ENCODE results near the gene CELSR1.

CELSR1 gene

DNA sequence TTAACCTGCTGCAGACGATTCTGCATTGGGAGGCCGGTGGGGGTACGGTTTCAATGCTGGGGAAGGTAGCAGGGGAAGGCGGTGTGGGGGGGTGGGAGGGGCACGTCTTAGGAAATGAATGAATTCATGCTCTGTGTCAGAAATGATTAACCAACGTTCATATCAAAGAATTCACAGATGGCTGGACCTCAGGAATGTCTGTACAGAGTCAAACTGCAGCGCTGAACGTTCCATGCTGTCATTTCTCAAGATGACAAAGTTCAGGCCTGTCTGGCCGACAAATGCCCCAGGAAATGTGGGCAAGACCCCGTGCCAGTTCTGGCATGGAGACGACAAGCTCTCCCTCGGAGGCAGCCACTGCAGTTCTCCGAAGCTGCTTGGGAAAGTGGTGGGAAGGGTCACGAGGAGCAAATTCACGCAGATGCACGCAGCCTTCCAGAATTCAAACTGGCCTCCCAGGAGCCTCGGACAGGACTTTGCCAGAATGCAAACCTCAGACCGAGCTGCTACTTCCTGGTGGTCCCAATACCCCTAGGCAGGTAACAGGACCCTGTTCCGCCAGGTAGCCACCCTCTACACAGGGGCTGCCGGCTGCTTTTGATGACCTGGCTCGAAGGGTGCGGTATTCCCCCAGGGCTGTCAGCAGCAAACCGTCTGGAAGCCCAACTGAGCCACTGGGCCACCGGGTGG lies 120.4 kb downstream of the CELSR1 start (continued):
- TF ChIP-seq, protein P1, sequence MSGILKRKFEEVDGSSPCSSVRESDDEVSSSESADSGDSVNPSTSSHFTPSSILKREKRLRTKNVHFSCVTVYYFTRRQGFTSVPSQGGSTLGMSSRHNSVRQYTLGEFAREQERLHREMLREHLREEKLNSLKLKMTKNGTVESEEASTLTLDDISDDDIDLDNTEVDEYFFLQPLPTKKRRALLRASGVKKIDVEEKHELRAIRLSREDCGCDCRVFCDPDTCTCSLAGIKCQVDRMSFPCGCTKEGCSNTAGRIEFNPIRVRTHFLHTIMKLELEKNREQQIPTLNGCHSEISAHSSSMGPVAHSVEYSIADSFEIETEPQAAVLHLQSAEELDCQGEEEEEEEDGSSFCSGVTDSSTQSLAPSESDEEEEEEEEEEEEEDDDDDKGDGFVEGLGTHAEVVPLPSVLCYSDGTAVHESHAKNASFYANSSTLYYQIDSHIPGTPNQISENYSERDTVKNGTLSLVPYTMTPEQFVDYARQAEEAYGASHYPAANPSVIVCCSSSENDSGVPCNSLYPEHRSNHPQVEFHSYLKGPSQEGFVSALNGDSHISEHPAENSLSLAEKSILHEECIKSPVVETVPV (CRISPR knock-in tag; IDR thresholded peaks at IDR 0.05): no peak

DNA sequence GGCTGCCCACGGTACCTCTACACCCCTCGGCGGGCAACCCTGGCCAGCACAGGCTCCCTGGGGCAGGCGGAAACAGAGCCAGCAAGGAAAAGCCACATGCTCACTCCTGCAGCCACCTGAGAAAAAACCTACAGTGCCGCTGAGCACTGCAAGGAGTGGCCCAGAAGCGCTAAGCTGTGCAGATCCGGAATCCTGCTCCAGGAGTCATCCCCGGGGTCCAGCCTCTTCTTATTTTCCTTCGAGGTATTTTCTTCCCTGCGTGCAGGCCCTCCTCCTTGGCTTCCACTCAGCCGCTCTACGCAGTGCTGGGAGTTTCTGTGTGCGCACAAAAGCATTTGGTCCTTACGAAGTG lies 120.9 kb downstream of the CELSR1 start:
- peak; percentile 35 for ATAC-seq
- TF ChIP-seq GLIS3 (CRISPR knock-in tag; IDR thresholded peaks at IDR 0.05): no peak
- TF ChIP-seq ZFP30 (CRISPR knock-in tag; IDR thresholded peaks at IDR 0.05): no peak
- no peak for TF ChIP-seq OSR1 (CRISPR knock-in tag; IDR thresholded peaks at IDR 0.05)
- TF ChIP-seq ZNF70 (CRISPR knock-in tag; IDR thresholded peaks at IDR 0.05): no peak
- no peak for TF ChIP-seq TOX (CRISPR knock-in tag; IDR thresholded peaks at IDR 0.05; ENCODE audit: borderline replicate concordance)
- no peak for TF ChIP-seq ARNTL (CRISPR knock-in tag; IDR thresholded peaks at IDR 0.05; ENCODE audit: borderline replicate concordance, low read depth)
- TF ChIP-seq, protein P1 (CRISPR knock-in tag; IDR thresholded peaks at IDR 0.05): no peak
- TF ChIP-seq PPARA (CRISPR knock-in tag; IDR thresholded peaks at IDR 0.05; ENCODE audit: borderline replicate concordance): no peak
- TF ChIP-seq ZFP3 (CRISPR knock-in tag; IDR thresholded peaks at IDR 0.05): no peak
- TF ChIP-seq ISL1 (CRISPR knock-in tag; IDR thresholded peaks at IDR 0.05): no peak
- TF ChIP-seq ZC3H10 (CRISPR knock-in tag; IDR thresholded peaks at IDR 0.05): no peak
- no peak for TF ChIP-seq TCF4 (CRISPR knock-in tag; IDR thresholded peaks at IDR 0.05; ENCODE audit: borderline replicate concordance)
- TF ChIP-seq RARB (CRISPR knock-in tag; IDR thresholded peaks at IDR 0.05): no peak

DNA sequence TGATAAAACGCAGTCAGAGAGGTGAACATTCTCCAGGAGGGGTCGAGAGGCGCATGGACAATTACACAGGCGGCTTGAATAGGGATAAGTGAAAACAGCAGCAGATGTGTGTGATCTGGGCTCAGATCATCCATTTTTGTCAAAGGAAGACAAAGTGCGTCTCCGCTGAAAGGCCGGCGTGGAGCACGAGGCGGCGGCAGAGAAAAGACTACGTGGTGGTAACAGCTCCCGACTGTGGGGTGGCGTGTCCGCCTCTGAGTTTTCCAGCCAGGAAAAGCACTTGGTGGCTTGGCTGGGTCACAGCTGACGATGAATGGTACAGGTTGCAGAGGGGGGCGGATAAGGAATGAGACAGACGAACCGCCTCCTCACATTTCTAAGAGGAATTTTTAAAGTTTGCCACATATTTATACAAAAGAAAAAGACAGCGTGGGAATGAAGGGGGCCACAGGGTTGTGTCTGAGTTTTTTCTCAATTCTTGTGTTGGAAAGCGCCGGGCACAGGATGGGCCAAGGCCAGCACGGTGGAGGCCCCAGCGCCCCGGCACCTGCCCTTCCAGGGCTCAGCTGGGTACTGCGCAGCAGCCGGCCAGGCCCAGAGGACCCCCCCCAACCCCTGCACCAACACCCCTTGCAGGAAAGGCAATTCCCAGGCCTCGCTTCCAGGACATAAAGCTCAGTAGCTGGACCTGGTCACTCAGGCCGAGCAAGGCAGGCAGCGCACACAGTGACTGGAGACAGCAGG lies 121.5 kb downstream of the CELSR1 start:
- TF ChIP-seq RARB (CRISPR knock-in tag; IDR thresholded peaks at IDR 0.05): no peak
- TF ChIP-seq, protein P2, sequence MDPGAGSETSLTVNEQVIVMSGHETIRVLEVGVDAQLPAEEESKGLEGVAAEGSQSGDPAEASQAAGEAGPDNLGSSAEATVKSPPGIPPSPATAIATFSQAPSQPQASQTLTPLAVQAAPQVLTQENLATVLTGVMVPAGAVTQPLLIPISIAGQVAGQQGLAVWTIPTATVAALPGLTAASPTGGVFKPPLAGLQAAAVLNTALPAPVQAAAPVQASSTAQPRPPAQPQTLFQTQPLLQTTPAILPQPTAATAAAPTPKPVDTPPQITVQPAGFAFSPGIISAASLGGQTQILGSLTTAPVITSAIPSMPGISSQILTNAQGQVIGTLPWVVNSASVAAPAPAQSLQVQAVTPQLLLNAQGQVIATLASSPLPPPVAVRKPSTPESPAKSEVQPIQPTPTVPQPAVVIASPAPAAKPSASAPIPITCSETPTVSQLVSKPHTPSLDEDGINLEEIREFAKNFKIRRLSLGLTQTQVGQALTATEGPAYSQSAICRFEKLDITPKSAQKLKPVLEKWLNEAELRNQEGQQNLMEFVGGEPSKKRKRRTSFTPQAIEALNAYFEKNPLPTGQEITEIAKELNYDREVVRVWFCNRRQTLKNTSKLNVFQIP (CRISPR knock-in tag; IDR thresholded peaks at IDR 0.05; ENCODE audit: borderline replicate concordance, low read depth): no peak
- TF ChIP-seq, protein P3, sequence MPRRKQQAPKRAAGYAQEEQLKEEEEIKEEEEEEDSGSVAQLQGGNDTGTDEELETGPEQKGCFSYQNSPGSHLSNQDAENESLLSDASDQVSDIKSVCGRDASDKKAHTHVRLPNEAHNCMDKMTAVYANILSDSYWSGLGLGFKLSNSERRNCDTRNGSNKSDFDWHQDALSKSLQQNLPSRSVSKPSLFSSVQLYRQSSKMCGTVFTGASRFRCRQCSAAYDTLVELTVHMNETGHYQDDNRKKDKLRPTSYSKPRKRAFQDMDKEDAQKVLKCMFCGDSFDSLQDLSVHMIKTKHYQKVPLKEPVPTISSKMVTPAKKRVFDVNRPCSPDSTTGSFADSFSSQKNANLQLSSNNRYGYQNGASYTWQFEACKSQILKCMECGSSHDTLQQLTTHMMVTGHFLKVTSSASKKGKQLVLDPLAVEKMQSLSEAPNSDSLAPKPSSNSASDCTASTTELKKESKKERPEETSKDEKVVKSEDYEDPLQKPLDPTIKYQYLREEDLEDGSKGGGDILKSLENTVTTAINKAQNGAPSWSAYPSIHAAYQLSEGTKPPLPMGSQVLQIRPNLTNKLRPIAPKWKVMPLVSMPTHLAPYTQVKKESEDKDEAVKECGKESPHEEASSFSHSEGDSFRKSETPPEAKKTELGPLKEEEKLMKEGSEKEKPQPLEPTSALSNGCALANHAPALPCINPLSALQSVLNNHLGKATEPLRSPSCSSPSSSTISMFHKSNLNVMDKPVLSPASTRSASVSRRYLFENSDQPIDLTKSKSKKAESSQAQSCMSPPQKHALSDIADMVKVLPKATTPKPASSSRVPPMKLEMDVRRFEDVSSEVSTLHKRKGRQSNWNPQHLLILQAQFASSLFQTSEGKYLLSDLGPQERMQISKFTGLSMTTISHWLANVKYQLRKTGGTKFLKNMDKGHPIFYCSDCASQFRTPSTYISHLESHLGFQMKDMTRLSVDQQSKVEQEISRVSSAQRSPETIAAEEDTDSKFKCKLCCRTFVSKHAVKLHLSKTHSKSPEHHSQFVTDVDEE (CRISPR knock-in tag; IDR thresholded peaks at IDR 0.05): no peak
- no peak for TF ChIP-seq OSR1 (CRISPR knock-in tag; IDR thresholded peaks at IDR 0.05)
- TF ChIP-seq, protein P1 (CRISPR knock-in tag; IDR thresholded peaks at IDR 0.05): no peak
- TF ChIP-seq ZNF70 (CRISPR knock-in tag; IDR thresholded peaks at IDR 0.05): no peak
- no peak for TF ChIP-seq ISL1 (CRISPR knock-in tag; IDR thresholded peaks at IDR 0.05)
- TF ChIP-seq ZC3H10 (CRISPR knock-in tag; IDR thresholded peaks at IDR 0.05): no peak
- no peak for TF ChIP-seq TOX (CRISPR knock-in tag; IDR thresholded peaks at IDR 0.05; ENCODE audit: borderline replicate concordance)
- TF ChIP-seq ESRRG (CRISPR knock-in tag; IDR thresholded peaks at IDR 0.05): no peak
- TF ChIP-seq SNAI2 (CRISPR knock-in tag; IDR thresholded peaks at IDR 0.05): no peak
- TF ChIP-seq, protein P4, sequence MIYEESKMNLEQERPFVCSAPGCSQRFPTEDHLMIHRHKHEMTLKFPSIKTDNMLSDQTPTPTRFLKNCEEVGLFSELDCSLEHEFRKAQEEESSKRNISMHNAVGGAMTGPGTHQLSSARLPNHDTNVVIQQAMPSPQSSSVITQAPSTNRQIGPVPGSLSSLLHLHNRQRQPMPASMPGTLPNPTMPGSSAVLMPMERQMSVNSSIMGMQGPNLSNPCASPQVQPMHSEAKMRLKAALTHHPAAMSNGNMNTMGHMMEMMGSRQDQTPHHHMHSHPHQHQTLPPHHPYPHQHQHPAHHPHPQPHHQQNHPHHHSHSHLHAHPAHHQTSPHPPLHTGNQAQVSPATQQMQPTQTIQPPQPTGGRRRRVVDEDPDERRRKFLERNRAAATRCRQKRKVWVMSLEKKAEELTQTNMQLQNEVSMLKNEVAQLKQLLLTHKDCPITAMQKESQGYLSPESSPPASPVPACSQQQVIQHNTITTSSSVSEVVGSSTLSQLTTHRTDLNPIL (CRISPR knock-in tag; IDR thresholded peaks at IDR 0.05; ENCODE audit: low read depth): no peak
- TF ChIP-seq ZFP30 (CRISPR knock-in tag; IDR thresholded peaks at IDR 0.05): no peak
- TF ChIP-seq GLIS3 (CRISPR knock-in tag; IDR thresholded peaks at IDR 0.05): no peak
- TF ChIP-seq ZNF565 (CRISPR knock-in tag; conservative IDR thresholded peaks at IDR 0.05; ENCODE audit: low read depth): no peak
- no peak for TF ChIP-seq TCF4 (CRISPR knock-in tag; IDR thresholded peaks at IDR 0.05; ENCODE audit: borderline replicate concordance)
- ATAC-seq: no peak; the same call in 2 of the 3 replicates
